ENCODE data around the gene ZNF438.

- TF ChIP-seq, protein P1, sequence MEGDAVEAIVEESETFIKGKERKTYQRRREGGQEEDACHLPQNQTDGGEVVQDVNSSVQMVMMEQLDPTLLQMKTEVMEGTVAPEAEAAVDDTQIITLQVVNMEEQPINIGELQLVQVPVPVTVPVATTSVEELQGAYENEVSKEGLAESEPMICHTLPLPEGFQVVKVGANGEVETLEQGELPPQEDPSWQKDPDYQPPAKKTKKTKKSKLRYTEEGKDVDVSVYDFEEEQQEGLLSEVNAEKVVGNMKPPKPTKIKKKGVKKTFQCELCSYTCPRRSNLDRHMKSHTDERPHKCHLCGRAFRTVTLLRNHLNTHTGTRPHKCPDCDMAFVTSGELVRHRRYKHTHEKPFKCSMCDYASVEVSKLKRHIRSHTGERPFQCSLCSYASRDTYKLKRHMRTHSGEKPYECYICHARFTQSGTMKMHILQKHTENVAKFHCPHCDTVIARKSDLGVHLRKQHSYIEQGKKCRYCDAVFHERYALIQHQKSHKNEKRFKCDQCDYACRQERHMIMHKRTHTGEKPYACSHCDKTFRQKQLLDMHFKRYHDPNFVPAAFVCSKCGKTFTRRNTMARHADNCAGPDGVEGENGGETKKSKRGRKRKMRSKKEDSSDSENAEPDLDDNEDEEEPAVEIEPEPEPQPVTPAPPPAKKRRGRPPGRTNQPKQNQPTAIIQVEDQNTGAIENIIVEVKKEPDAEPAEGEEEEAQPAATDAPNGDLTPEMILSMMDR (IDR thresholded peaks at IDR 0.05; ENCODE audit: borderline replicate concordance, extremely low read depth, low read length, poor library complexity, severe bottlenecking) = no peak
- no peak for TF ChIP-seq EZH2 (IDR thresholded peaks at IDR 0.05; ENCODE audit: borderline replicate concordance, low read depth, low read length, severe bottlenecking)
Measured at GRCh38 chr10:30866896-30867295, 164.8 kb downstream of the ZNF438 start.
